Ovary (tissue), 9 donors: ENCODE data around the gene EYA4. TPM values are rescaled to one million over a fixed set of nuclear protein-coding genes. Genes with fewer than 3 reads are reported as not detected.

Experiments used
- DNase-seq, 5 donors: peaks; one replicate each; pipeline ENCODE4 v3.0.0-alpha.2; 2019 to 2020
- H3K27ac ChIP-seq, 2 donors: fragments of 200-600 bp; one replicate each; pipeline versions ENCODE4 v1.5.1 to v1.8.0; 2019 to 2022
- H3K27me3 ChIP-seq: fragments of 200-600 bp; one replicate; pipeline ENCODE4 v1.8.0; 2022
- H3K36me3 ChIP-seq: fragments of 200-600 bp; sonication (generic); one replicate; pipeline ENCODE4 v1.5.1; 2019
- H3K4me1 ChIP-seq: one replicate; pipeline ENCODE4 v1.8.1; 2013; ENCODE audit warnings: mild to moderate bottlenecking, moderate library complexity; ENCODE audit not compliant: insufficient read depth
- H3K4me3 ChIP-seq: fragments of 200-600 bp; sonication (generic); one replicate; pipeline ENCODE4 v1.5.1; 2017
- H3K9me3 ChIP-seq, 2 donors: fragments of 200-600 bp in 1 of 2; sonication (generic) in 1 of 2; one replicate each; pipeline versions ENCODE4 v1.5.1 to v1.8.1; 2013 to 2019; ENCODE audit warnings: mild to moderate bottlenecking in 1 of 2, moderate library complexity in 1 of 2
- EP300 ChIP-seq: sonication (generic); formaldehyde crosslinking; IDR thresholded peaks from one replicate; pipeline ENCODE4 v1.6.1; 2017; ENCODE audit warnings: antibody characterized with exemption
- POLR2A ChIP-seq: fragments of 450-650 bp; IDR thresholded peaks from one replicate; pipeline ENCODE4 v1.6.1; 2017; ENCODE audit warnings: antibody characterized with exemption, mild to moderate bottlenecking, moderate library complexity
- WGBS, 3 donors: extraction: QIAGEN DNeasy Blood & Tissue Kit in 1 of 3; methylation state at CpG; one replicate each; pipeline versions ENCODE4 v1.1.5 to v1.1.7; 2013 to 2017; 5-methylcytosine and 5-hydroxymethylcytosine counted together
- intact Hi-C, 4 donors: fragments of 100-400 bp; cut with DNase I; formaldehyde crosslinking; loops; one replicate each; pipeline versions ENCODE4 v1.11.0 to v1.15.1; 2022 to 2023
- polyA plus RNA-seq, 2 donors: library from polyadenylated mRNA; stranded (reverse); fragments of 200-250 nt in 1 of 2; fragments of 350-450 nt in 1 of 2; fragmentation: Illumina TruSeq in 1 of 2; extraction: RNeasy Lipid Tissue Mini Kit (QIAGEN cat#74804) in 1 of 2; gene quantifications; one replicate each; pipeline ENCODE4 v1.2.3, GENCODE V29; 2013 to 2014
- total RNA-seq, 7 donors: library from RNA; depleted of rRNA in 2 of 7; stranded (reverse); fragments of >200 nt in 2 of 7; fragmentation: NEBNext Ultra II Directional in 3 of 7; extraction: Animal tissue kit (Norgen Biotek cat#: 25700) in 3 of 7; gene quantifications; one replicate each; pipeline versions ENCODE4 v1.1.0 to v1.2.4, GENCODE V29; 2016 to 2023
- TF ChIP-seq, protein P1 (sequence below), 3 donors: fragments of 450-650 bp in 2 of 3; fragments of 200-600 bp in 1 of 3; IDR thresholded peaks; one replicate each; pipeline versions ENCODE4 v1.5.1 to v1.8.0; 2016 to 2022; ENCODE audit warnings: antibody characterized with exemption in 3 of 3, mild to moderate bottlenecking in 1 of 3
- donor health status: DM: no; HTN: no; CAD: no; lungs with moderate emphysema.
- donor health status: DM: no; HTN: no; CAD: no.
- donor health status: Bipolar disorder and iron deficiency.
- donor health status: DM: yes; HTN: yes; CAD: no.
- donor health status: DM: no; HTN: no; CAD: no.
- donor health status: DM: yes; HTN: yes; CAD: no.

The EYA4 gene
- total and polyA plus RNA-seq, 9 donors: 0.08 to 17.8 (median 2.0) TPM

DNA sequence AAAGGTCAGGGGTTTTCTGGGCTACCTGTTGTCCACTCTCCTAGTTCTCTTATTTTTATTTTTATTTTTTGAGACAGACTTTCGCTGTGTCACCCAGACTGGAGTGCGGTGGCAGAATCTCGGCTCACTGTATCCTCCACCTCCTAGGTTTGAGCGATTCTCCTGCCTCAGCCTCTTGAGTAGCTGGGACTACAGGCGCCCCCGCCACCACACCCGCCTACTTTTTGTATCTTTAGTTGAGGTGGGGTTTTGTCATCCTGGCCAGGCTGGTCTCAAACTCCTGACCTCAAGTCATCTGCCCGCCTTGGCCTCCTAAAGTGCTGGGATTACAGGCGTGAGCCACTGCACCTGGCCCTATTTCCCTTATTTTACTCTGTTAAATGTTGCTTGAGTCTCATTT, 149.0 kb downstream of the EYA4 start:
- intact Hi-C loops: no loop called here
- Histone ChIP-seq H3K9me3 (no peaks in the 10 kb centered on the region), H3K4me3 (no peak overlapping the region), H3K27ac (no peak overlapping the region), H3K4me1 (no peaks in the 10 kb centered on the region), H3K27me3 (no peaks in the 10 kb centered on the region), H3K36me3 (no peaks in the 10 kb centered on the region)
- 96 to 98% (median 97%) methylated on average over 9 of the region's 9 CpGs for WGBS, 3 donors
- no peak for DNase-seq
- no peak for TF ChIP-seq POLR2A
- TF ChIP-seq, protein P1, sequence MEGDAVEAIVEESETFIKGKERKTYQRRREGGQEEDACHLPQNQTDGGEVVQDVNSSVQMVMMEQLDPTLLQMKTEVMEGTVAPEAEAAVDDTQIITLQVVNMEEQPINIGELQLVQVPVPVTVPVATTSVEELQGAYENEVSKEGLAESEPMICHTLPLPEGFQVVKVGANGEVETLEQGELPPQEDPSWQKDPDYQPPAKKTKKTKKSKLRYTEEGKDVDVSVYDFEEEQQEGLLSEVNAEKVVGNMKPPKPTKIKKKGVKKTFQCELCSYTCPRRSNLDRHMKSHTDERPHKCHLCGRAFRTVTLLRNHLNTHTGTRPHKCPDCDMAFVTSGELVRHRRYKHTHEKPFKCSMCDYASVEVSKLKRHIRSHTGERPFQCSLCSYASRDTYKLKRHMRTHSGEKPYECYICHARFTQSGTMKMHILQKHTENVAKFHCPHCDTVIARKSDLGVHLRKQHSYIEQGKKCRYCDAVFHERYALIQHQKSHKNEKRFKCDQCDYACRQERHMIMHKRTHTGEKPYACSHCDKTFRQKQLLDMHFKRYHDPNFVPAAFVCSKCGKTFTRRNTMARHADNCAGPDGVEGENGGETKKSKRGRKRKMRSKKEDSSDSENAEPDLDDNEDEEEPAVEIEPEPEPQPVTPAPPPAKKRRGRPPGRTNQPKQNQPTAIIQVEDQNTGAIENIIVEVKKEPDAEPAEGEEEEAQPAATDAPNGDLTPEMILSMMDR (IDR thresholded peaks at IDR 0.05): no peak
- no peak for TF ChIP-seq EP300

DNA sequence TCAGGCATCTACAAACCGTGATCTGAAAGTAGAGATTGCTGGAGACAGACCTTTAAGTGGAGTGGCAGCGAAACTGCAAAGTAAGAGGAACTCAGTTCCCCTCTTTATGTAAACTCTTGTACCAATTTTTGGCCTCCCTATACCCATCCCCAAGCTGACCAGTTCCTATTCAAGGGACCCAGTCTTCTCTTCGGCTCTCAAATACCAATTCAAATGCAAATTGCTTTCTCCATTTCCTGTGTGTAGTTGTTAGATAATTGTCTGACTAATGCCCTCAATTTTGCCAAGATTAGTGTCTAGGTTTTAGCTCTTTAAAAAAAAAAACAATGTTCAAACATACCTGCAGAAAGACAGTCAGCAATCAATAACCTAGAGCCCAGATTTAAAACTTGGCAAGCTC, 150.9 kb downstream of the EYA4 start:
- intact Hi-C loops: no loop called here
- H3K27ac ChIP-seq: no peak overlapping the region
- no peak for DNase-seq
- no peaks in the 10 kb centered on the region for H3K9me3 ChIP-seq
- H3K4me1 ChIP-seq: no peaks in the 10 kb centered on the region
- 87 to 93% (median 89%) methylated on average over 3 of the region's 3 CpGs for WGBS, 3 donors
- TF ChIP-seq, protein P1 (IDR thresholded peaks at IDR 0.05): no peak
- TF ChIP-seq POLR2A (no peak), EP300 (no peak)
- H3K27me3 ChIP-seq: no peaks in the 10 kb centered on the region
- no peak overlapping the region for H3K4me3 ChIP-seq
- no peaks in the 10 kb centered on the region for H3K36me3 ChIP-seq

DNA sequence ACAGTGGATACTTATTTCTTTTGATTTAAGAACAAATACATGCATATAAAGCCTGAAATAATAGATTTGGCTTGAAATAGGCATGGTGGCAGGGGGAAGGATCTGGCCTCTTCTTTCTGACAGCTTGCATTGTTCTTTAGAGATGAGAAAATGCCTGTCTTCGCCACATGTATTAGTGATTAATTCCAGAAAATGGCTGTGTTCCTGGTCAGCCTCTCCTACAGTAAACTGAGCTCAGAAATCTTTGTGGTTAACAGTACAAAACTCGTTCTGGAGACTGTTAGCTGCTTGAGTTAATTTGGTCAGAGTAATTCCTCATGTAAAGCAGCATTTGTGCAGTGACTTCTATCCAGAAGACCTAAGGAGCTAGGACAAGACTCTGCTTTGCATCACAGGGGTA, 151.5 kb downstream of the EYA4 start:
- 74 to 84% (median 77%) methylated on average over 2 of the region's 2 CpGs for WGBS, 3 donors
- intact Hi-C loops: no loop called here
- H3K9me3 ChIP-seq: no peaks in the 10 kb centered on the region

GRCh38 chr6:133393891-133394290, 152.7 kb downstream of the EYA4 start:
- no peak for TF ChIP-seq EP300
- TF ChIP-seq, protein P1 (IDR thresholded peaks at IDR 0.05): no peak
- TF ChIP-seq POLR2A: no peak
- intact Hi-C loops: no loop called here
- Histone ChIP-seq H3K9me3 (no peaks in the 10 kb centered on the region), H3K4me1 (no peaks in the 10 kb centered on the region), H3K36me3 (no peaks in the 10 kb centered on the region), H3K27ac (no peak overlapping the region), H3K4me3 (no peak overlapping the region), H3K27me3 (no peaks in the 10 kb centered on the region)
- 84 to 94% (median 93%) methylated on average over 1 of the region's 1 CpG for WGBS, 3 donors
- no peak for DNase-seq

More for the DNA sequence above, 151.5 kb downstream of the EYA4 start:
- Histone ChIP-seq H3K36me3 (no peaks in the 10 kb centered on the region), H3K27ac (no peak overlapping the region), H3K27me3 (no peaks in the 10 kb centered on the region), H3K4me3 (no peak overlapping the region), H3K4me1 (no peaks in the 10 kb centered on the region)
- TF ChIP-seq, protein P1 (IDR thresholded peaks at IDR 0.05): no peak
- TF ChIP-seq EP300 (no peak), POLR2A (no peak)
- no peak for DNase-seq

DNA sequence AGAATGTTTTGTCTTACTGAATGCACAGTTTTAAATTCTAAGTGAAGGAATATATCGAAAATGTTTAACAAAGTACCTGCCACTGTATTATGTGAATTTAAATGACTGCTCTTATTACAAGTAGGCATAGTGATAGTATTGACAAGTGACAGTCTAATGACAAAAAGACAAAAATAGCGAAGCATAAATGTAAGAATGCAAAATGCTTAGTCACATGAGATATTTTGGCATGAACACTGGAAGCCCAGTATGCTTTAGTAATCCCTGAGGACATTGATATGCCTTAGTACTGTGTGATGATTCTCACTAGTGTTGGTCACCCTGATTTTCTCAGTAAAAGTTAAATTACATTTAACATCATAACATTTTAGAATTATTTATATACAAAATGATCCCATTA, 153.5 kb downstream of the EYA4 start:
- no peak overlapping the region for H3K27ac ChIP-seq
- intact Hi-C loops: no loop called here
- no peak overlapping the region for H3K4me3 ChIP-seq
- H3K9me3 ChIP-seq: no peaks in the 10 kb centered on the region
- 85 to 90% (median 88%) methylated on average over 2 of the region's 2 CpGs for WGBS, 3 donors
- no peaks in the 10 kb centered on the region for H3K36me3 ChIP-seq
- H3K4me1 ChIP-seq: no peaks in the 10 kb centered on the region
- no peak for TF ChIP-seq EP300
- TF ChIP-seq, protein P1 (IDR thresholded peaks at IDR 0.05): no peak
- no peak for TF ChIP-seq POLR2A
- no peaks in the 10 kb centered on the region for H3K27me3 ChIP-seq
- DNase-seq: no peak
